H1 (cell line): ENCODE data around the gene MYH7. TPM values are rescaled to one million over a fixed set of nuclear protein-coding genes. Genes with fewer than 3 reads are reported as not detected.

Experiments used
- CTCF ChIA-PET: fragments of 300-600 bp; sonication (Branson Sonifier 250); formaldehyde crosslinking; loops from one replicate; lab custom pipeline; 2021; ENCODE audit not compliant: partially characterized antibody; lab: Charles Lee
- POLR2A ChIA-PET: fragments of 300-600 bp; sonication (Branson Sonifier 250); formaldehyde crosslinking; loops from one replicate; lab custom pipeline; 2021; ENCODE audit warnings: inconsistent platforms; ENCODE audit not compliant: partially characterized antibody; lab: Charles Lee
- DNase-seq, 2 experiments: peaks; one replicate each; pipeline versions ENCODE4 v3.0.0 to v3.0.0-alpha.2; 2010 to 2022; ENCODE audit warnings: low spot score in 2 of 2, low read depth in 1 of 2, mixed read lengths in 1 of 2
- FAIRE-seq: peaks from 2 replicates; lab custom pipeline; 2011; peaks lifted over from hg19 to GRCh38; lab: Jason Lieb, UNC
- H2AFZ ChIP-seq: 2 replicates; pipeline ENCODE4 v1.8.1; 2012; ENCODE audit warnings: low read length, inconsistent platforms
- H2AK5ac ChIP-seq: 2 replicates; pipeline ENCODE4 v1.6.1; 2013; ENCODE audit warnings: low read depth, low read length
- H2BK120ac ChIP-seq: replicated peaks from 2 replicates; pipeline ENCODE3; 2013; ENCODE audit warnings: low read depth, low read length, inconsistent platforms
- H2BK12ac ChIP-seq: 2 replicates; pipeline ENCODE4 v1.6.1; 2013; ENCODE audit warnings: low read depth, low read length
- H2BK15ac ChIP-seq: 2 replicates; pipeline ENCODE4 v1.6.1; 2013; ENCODE audit warnings: low read length
- H2BK20ac ChIP-seq: 2 replicates; pipeline ENCODE4 v1.6.1; 2013; ENCODE audit warnings: low read length
- H2BK5ac ChIP-seq: 2 replicates; pipeline ENCODE4 v1.6.1; 2013; ENCODE audit warnings: low read depth, low read length
- H3K14ac ChIP-seq: 2 replicates; pipeline ENCODE4 v1.6.1; 2013; ENCODE audit warnings: inconsistent platforms; ENCODE audit not compliant: insufficient read length
- H3K18ac ChIP-seq: 2 replicates; pipeline ENCODE4 v1.6.1; 2013; ENCODE audit warnings: low read length; ENCODE audit errors: extremely low read depth
- H3K23ac ChIP-seq: 2 replicates; pipeline ENCODE4 v1.6.1; 2013; ENCODE audit warnings: inconsistent platforms; ENCODE audit not compliant: insufficient read length
- H3K23me2 ChIP-seq: 2 replicates; pipeline ENCODE4 v1.6.1; 2013; ENCODE audit warnings: low read depth, low read length
- H3K27ac ChIP-seq: 2 replicates; pipeline ENCODE4 v1.6.1; 2011; ENCODE audit warnings: low read depth, low read length, inconsistent platforms
- H3K27me3 ChIP-seq, 4 experiments: replicated peaks in 1 of 4; 1 replicate in 1 of 4; 2 replicates in 3 of 4; pipeline versions ENCODE4 v1.6.1 to v1.8.1; 2011 to 2013; ENCODE audit warnings: low read length in 3 of 4, mild to moderate bottlenecking in 3 of 4, inconsistent platforms in 2 of 4, mixed read lengths in 2 of 4, moderate library complexity in 1 of 4; ENCODE audit not compliant: control insufficient read depth in 3 of 4, insufficient read depth in 3 of 4; ENCODE audit errors: extremely low read depth in 1 of 4
- H3K36me3 ChIP-seq, 4 experiments: 2 replicates each; pipeline versions ENCODE4 v1.6.1 to v1.8.1; 2011 to 2013; ENCODE audit warnings: mild to moderate bottlenecking in 4 of 4, low read length in 3 of 4, moderate library complexity in 2 of 4, control low read depth in 1 of 4, inconsistent platforms in 1 of 4; ENCODE audit not compliant: insufficient read depth in 4 of 4, control insufficient read depth in 2 of 4
- H3K4ac ChIP-seq: replicated peaks from 2 replicates; pipeline ENCODE3; 2013; ENCODE audit warnings: low read length, low read depth, mixed read lengths, inconsistent platforms; ENCODE audit not compliant: insufficient read length
- H3K4me1 ChIP-seq, 4 experiments: replicated peaks in 1 of 4; 1 replicate in 1 of 4; 2 replicates in 3 of 4; pipeline versions ENCODE4 v1.6.1 to v1.8.1; 2011 to 2013; ENCODE audit warnings: low read length in 3 of 4, inconsistent platforms in 2 of 4, mixed read lengths in 1 of 4; ENCODE audit not compliant: insufficient read depth in 4 of 4, control insufficient read depth in 3 of 4
- H3K4me2 ChIP-seq, 2 experiments: 2 replicates each; pipeline versions ENCODE4 v1.6.1 to v1.8.1; 2011 to 2013; ENCODE audit warnings: low read depth in 2 of 2, low read length in 2 of 2, control low read depth in 1 of 2, inconsistent platforms in 1 of 2, mild to moderate bottlenecking in 1 of 2; ENCODE audit not compliant: insufficient read depth in 1 of 2
- H3K4me3 ChIP-seq, 4 experiments: fragments of 200-600, 300-600 bp in 1 of 4; sonication (generic), shearing (Covaris generic), sonication (Bioruptor Twin) in 1 of 4; 2 replicates each; pipeline versions ENCODE4 v1.5.1 to v1.8.1; 2011 to 2016; ENCODE audit warnings: low read length in 4 of 4, low read depth in 3 of 4, control low read depth in 2 of 4, inconsistent platforms in 2 of 4, mild to moderate bottlenecking in 2 of 4, mixed read lengths in 1 of 4, moderate library complexity in 1 of 4; ENCODE audit not compliant: insufficient read depth in 2 of 4; ENCODE audit errors: extremely low read depth in 1 of 4
- H3K56ac ChIP-seq: replicated peaks from 2 replicates; pipeline ENCODE3; 2013; ENCODE audit warnings: low read depth, mild to moderate bottlenecking, mixed read lengths, low read length, inconsistent platforms; ENCODE audit not compliant: insufficient read length
- H3K79me1 ChIP-seq: 2 replicates; pipeline ENCODE4 v1.6.1; 2013; ENCODE audit warnings: low read depth, low read length, control low read depth
- H3K79me2 ChIP-seq, 2 experiments: 2 replicates each; pipeline versions ENCODE4 v1.6.1 to v1.8.1; 2012 to 2013; ENCODE audit warnings: low read length in 2 of 2, mild to moderate bottlenecking in 2 of 2, inconsistent platforms in 1 of 2; ENCODE audit not compliant: insufficient read depth in 2 of 2, control insufficient read depth in 1 of 2
- H3K9ac ChIP-seq, 4 experiments: replicated peaks in 1 of 4; 1 replicate in 1 of 4; 2 replicates in 3 of 4; pipeline versions ENCODE4 v1.6.1 to v1.8.1; 2011 to 2013; ENCODE audit warnings: low read depth in 3 of 4, low read length in 3 of 4, control low read depth in 2 of 4, mild to moderate bottlenecking in 2 of 4, moderate library complexity in 2 of 4, inconsistent platforms in 1 of 4; ENCODE audit errors: extremely low read depth in 1 of 4
- H3K9me3 ChIP-seq, 2 experiments: 2 replicates each; pipeline versions ENCODE4 v1.6.1 to v1.8.1; 2012 to 2013; ENCODE audit warnings: mild to moderate bottlenecking in 2 of 2, moderate library complexity in 2 of 2, control low read depth in 1 of 2, inconsistent platforms in 1 of 2, low read depth in 1 of 2, low read length in 1 of 2, mixed read lengths in 1 of 2; ENCODE audit not compliant: insufficient read depth in 2 of 2
- H4K20me1 ChIP-seq, 2 experiments: replicated peaks in 1 of 2; 2 replicates each; pipeline versions ENCODE3 to v1.8.1; 2011 to 2013; ENCODE audit warnings: inconsistent platforms in 2 of 2, low read length in 2 of 2, mild to moderate bottlenecking in 1 of 2; ENCODE audit not compliant: insufficient read depth in 2 of 2, control insufficient read depth in 1 of 2
- H4K5ac ChIP-seq: 2 replicates; pipeline ENCODE4 v1.6.1; 2013; ENCODE audit warnings: low read length, low read depth, mixed read lengths, inconsistent platforms; ENCODE audit not compliant: insufficient read length
- H4K8ac ChIP-seq: 2 replicates; pipeline ENCODE4 v1.8.0; 2013; ENCODE audit warnings: mild to moderate bottlenecking, moderate library complexity, low read length, inconsistent platforms; ENCODE audit not compliant: insufficient read depth; ENCODE audit errors: extremely low read depth
- H4K91ac ChIP-seq: replicated peaks from 2 replicates; pipeline ENCODE3; 2013; ENCODE audit warnings: low read length, mixed read lengths, inconsistent platforms; ENCODE audit not compliant: insufficient read length
- ASH2L ChIP-seq: fragments of 200-600, 300-600 bp; sonication (generic); IDR thresholded peaks from one replicate; pipeline ENCODE4 v1.7.1; 2017; ENCODE audit warnings: low read length
- BCL11A ChIP-seq, 2 experiments: IDR thresholded peaks; one replicate each; pipeline ENCODE4 v1.6.1; 2011; ENCODE audit warnings: low read depth in 2 of 2, low read length in 2 of 2, mild to moderate bottlenecking in 2 of 2
- CEBPB ChIP-seq: IDR thresholded peaks from 2 replicates; pipeline ENCODE4 v1.6.1; 2012; ENCODE audit warnings: low read depth, low read length
- GTF2F1 ChIP-seq: IDR thresholded peaks from 2 replicates; pipeline ENCODE4 v1.6.1; 2012; ENCODE audit warnings: low read depth, low read length, improper control_type of control experiment, borderline replicate concordance
- NANOG ChIP-seq: IDR thresholded peaks from 2 replicates; pipeline ENCODE4 v1.6.1; 2011; ENCODE audit warnings: low read length, low read depth, mild to moderate bottlenecking, inconsistent platforms; ENCODE audit not compliant: insufficient read depth, poor library complexity, severe bottlenecking
- PHF8 ChIP-seq: fragments of 200-600 bp; sonication (generic); conservative IDR thresholded peaks from 2 replicates; pipeline ENCODE4 v1.7.1; 2012; ENCODE audit warnings: low read depth, mild to moderate bottlenecking, inconsistent platforms, low read length, moderate library complexity
- RXRA ChIP-seq: IDR thresholded peaks from 2 replicates; pipeline ENCODE4 v1.6.1; 2011; ENCODE audit warnings: low read depth, mild to moderate bottlenecking, low read length, moderate library complexity; ENCODE audit not compliant: insufficient read depth
- SIN3A ChIP-seq, 2 experiments: IDR thresholded peaks in 1 of 2; conservative IDR thresholded peaks in 1 of 2; 2 replicates each; pipeline ENCODE4 v1.6.1; 2011 to 2012; ENCODE audit warnings: low read length in 2 of 2, improper control_type of control experiment in 1 of 2, low read depth in 1 of 2, mild to moderate bottlenecking in 1 of 2
- SRF ChIP-seq: IDR thresholded peaks from 2 replicates; pipeline ENCODE4 v1.6.1; 2011; ENCODE audit warnings: mild to moderate bottlenecking, low read depth, low read length, moderate library complexity
- TBP ChIP-seq: IDR thresholded peaks from 2 replicates; pipeline ENCODE4 v1.6.1; 2011; ENCODE audit warnings: low read depth, low read length, improper control_type of control experiment
- YY1 ChIP-seq: IDR thresholded peaks from 2 replicates; pipeline ENCODE4 v1.6.1; 2011; ENCODE audit warnings: low read depth, mild to moderate bottlenecking, low read length
- WGBS, 2 experiments: shearing (Covaris generic) in 1 of 2; methylation state at CpG; one replicate each; pipeline versions ENCODE4 v1.1.6 to v1.1.7; 2013 to 2015; ENCODE audit warnings: low lambda C conversion rate in 2 of 2, mixed read lengths in 2 of 2, inconsistent platforms in 1 of 2, low coverage in 1 of 2, missing lambda C conversion rate in 1 of 2; ENCODE audit not compliant: insufficient replicate concordance in 2 of 2, insufficient coverage in 1 of 2, insufficient read length in 1 of 2; ENCODE audit errors: extremely low coverage in 1 of 2, missing lambda C conversion rate in 1 of 2; 5-methylcytosine and 5-hydroxymethylcytosine counted together
- polyA plus RNA-seq, 7 experiments: library from polyadenylated mRNA; depleted of rRNA in 3 of 7; stranded (reverse) in 5 of 7; unstranded in 2 of 7; fragments of >200 nt in 5 of 7; fragments of 200-250 nt in 2 of 7; gene quantifications; 1 replicate in 5 of 7; 2 replicates in 1 of 7; 4 replicates in 1 of 7; pipeline versions ENCODE4 v1.2.1 to v1.2.3, GENCODE V29; 2011 to 2013; ENCODE audit warnings: missing spikeins in 2 of 7, mixed read lengths in 2 of 7
- total RNA-seq: library from RNA; stranded (reverse); fragmentation: NEBNext Ultra II Directional; extraction: Animal tissue kit (Norgen Biotek cat#: 25700); gene quantifications from 2 replicates; pipeline ENCODE4 v1.2.1, GENCODE V29; 2021

Gene MYH7
- total and polyA plus RNA-seq, 2 of the 8 experiments (the other 6 are each of a cell fraction or from before 2014, with no cell fraction given), result not detected

- no peaks in the 10 kb centered on the region; a peak in 1 of 8 replicates for H3K36me3 ChIP-seq
- no peak overlapping the region for H2BK15ac ChIP-seq
- no peak overlapping the region for H3K9ac ChIP-seq
- no peaks in the 10 kb centered on the region for H3K9me3 ChIP-seq
- peaks cover 0 to 1% (median 0%) of the 10 kb centered on the region in 4 experiments; a peak in 1 of 7 replicates for H3K27me3 ChIP-seq
- H3K4me2 ChIP-seq, result peak overlapping the region; percentile 63 to 76
- H2BK5ac ChIP-seq, result peak overlapping the region; percentile 95; the same call in 1 of the 2 replicates
- H3K56ac ChIP-seq, result no peak overlapping the region
- H3K79me1 ChIP-seq, result no peaks in the 10 kb centered on the region; the same call in 1 of the 2 replicates
- H4K91ac ChIP-seq, result peak overlapping the region; percentile 31
- peaks cover 1% of the 10 kb centered on the region; the same call in 1 of the 2 replicates for H3K23me2 ChIP-seq
- ChIA-PET POLR2A (interaction anchor here (0.9 to 22.8 kb wide), 10 partner anchors 12 to 157 kb away, joined by 3 to 944 read pairs (median 4); partner anchors contain the start of genes AP1G2, THTPA and ZFHX2), CTCF (interaction anchor here (0.8 to 26.8 kb wide), 8 partner anchors 8 to 233 kb away, joined by 3 to 2092 read pairs (median 4); partner anchors contain the start of genes AP1G2, THTPA and ZFHX2)
- H2BK120ac ChIP-seq, result peak overlapping the region; percentile 48
- no peak overlapping the region for H2AK5ac ChIP-seq
- FAIRE-seq (peak; percentile 87), DNase-seq (peak in 1 of 2 experiments; percentile 71)
- H3K79me2 ChIP-seq, result no peaks in the 10 kb centered on the region
- 0 out of 2 replicates have a peak overlapping the region, but pooled peaks have one; percentile 9 for H2BK20ac ChIP-seq
- no peak overlapping the region for H3K18ac ChIP-seq
- peak overlapping the region; percentile 3 for H4K5ac ChIP-seq
- H3K4me3 ChIP-seq, result peak overlapping the region in 1 of 4 experiments; percentile 35; a peak in 1 of 8 replicates
- no peak overlapping the region for H3K23ac ChIP-seq
- no peak overlapping the region for H2BK12ac ChIP-seq
- no peak overlapping the region for H2AFZ ChIP-seq
- H3K27ac ChIP-seq, result peak overlapping the region; percentile 63; the same call in 1 of the 2 replicates
- no peak overlapping the region for H4K8ac ChIP-seq
- H3K4me1 ChIP-seq, result peaks cover 14 to 46% (median 36%) of the 10 kb centered on the region in 4 experiments
- WGBS, 2 experiments, result 20% methylated on average over 8 of the region's 9 CpGs; no CpG with 5 or more reads in 1 of the 2 experiments
- H4K20me1 ChIP-seq, result no peaks in the 10 kb centered on the region
- no peak overlapping the region for H3K14ac ChIP-seq
- no peak overlapping the region for H3K4ac ChIP-seq
- TF ChIP-seq YY1, result 0 out of 2 replicates have a peak, but pooled peaks have one; percentile 42
- TF ChIP-seq TBP, result no peak
- TF ChIP-seq GTF2F1, result no peak
- TF ChIP-seq RXRA, result no peak
- TF ChIP-seq ASH2L, result no peak
- no peak for TF ChIP-seq NANOG
- TF ChIP-seq PHF8, result no peak
- TF ChIP-seq SRF, result no peak
- TF ChIP-seq CEBPB, result no peak
- TF ChIP-seq SIN3A (conservative IDR thresholded peaks at IDR 0.05 in 1 of 2, IDR thresholded peaks at IDR 0.05 in 1 of 2; ENCODE audit: low read depth in 1 of 2, low read length in 2 of 2), result 0 out of 4 replicates have a peak, but pooled peaks of 1 of the 2 experiments have one; percentile 48
- no peak for TF ChIP-seq BCL11A (IDR thresholded peaks at IDR 0.05; ENCODE audit: low read depth in 2 of 2, low read length in 2 of 2)
Measured at GRCh38 chr14:23483236-23483854, 47.9 kb upstream of the MYH7 start.
